Measurements from ENCODE around the gene TRPM2.
"Not testable (repeated sequence)": the region's sequence is repeated elsewhere in the genome, so short reads cannot be mapped to it uniquely, and the experiment has no call there.

TRPM2 gene

DNA sequence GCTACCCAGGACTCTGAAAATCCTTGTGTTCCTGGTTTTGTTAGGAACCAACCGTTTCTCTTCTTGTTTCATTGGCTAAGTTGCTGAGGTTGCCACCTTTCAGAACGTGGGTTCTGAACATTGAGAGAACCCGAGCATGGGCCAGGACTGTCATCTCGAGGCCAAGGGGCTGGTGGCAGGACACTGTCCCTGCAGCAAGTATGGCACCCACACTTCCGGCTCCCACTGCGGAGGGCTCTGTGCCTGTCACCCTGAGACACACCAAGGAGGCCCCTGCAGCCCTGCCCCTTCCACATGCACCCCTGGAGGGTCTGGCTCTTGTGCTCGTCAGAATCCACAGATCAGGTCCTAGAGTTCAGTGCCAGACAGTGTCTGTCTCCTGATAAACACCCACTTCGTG, 62.8 kb downstream of the TRPM2 start:
- DNase-seq: no peak

DNA sequence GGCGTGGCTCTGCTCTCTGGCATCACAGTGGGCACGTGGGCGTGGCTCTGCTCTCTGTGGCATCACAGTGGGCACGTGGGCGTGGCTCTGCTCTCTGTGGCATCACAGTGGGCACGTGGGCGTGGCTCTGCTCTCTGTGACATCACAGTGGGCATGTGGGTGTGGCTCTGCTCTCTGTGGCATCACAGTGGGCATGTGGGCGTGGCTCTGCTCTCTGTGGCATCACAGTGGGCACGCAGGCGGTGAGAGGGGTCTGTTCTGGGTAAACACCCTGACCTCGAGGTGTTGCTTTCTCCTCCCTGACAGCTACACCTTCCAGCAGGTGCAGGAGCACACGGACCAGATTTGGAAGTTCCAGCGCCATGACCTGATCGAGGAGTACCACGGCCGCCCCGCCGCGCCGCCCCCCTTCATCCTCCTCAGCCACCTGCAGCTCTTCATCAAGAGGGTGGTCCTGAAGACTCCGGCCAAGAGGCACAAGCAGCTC, 64.2 kb downstream of the TRPM2 start:
- not testable (repeated sequence) for DNase-seq

DNA sequence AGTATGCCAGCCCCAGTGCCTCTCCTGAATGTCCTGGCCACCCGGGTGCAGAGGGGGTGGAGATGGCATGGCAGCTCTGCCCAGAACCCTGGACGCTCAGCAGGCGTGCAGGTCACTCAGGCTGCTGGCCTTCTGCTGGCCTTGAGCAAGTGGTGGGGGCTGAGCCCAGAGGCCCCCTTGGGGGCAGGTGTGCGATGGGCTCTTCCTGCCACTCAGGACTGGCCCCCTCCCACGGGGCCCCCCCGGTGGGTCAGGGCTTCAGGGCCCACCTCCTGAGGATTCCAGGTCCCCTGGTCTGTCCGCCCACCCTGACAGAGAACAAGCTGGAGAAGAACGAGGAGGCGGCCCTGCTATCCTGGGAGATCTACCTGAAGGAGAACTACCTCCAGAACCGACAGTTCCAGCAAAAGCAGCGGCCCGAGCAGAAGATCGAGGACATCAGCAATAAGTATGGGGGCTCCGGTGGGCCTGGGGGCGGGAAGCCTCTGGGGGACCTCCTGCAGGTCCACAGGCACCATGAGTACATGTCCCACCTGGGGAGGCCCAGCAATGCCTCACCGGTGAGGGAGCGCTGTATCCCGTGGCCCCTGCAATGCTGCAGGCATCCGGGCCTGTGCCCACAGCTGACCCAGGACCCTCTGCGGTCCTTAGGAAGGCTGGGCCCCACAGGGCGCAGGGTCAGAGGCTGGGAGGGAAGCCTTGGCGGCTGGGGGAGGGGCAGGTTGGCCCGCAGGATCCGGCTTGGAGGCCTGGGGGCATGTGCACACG, 64.9 kb downstream of the TRPM2 start:
- DNase-seq: no peak

DNA sequence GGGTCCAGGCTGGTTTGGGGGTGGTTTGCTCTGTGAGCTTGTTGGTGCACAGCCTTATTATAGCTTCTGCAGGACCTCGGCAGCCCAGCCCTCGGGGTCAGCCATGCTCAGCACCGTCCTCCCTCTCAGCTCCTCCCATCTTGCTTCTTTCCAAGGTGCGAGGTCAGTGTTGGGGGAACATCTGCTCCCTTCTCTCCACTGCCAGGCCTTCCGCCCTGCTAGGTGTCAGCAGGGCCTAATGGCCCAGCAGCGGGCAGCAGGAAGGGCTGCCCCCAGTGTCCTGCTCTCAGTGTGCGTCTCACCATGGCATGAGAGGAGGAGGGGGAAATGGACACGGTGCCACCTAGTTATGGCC, 65.4 kb downstream of the TRPM2 start:
- no peak for DNase-seq

DNA sequence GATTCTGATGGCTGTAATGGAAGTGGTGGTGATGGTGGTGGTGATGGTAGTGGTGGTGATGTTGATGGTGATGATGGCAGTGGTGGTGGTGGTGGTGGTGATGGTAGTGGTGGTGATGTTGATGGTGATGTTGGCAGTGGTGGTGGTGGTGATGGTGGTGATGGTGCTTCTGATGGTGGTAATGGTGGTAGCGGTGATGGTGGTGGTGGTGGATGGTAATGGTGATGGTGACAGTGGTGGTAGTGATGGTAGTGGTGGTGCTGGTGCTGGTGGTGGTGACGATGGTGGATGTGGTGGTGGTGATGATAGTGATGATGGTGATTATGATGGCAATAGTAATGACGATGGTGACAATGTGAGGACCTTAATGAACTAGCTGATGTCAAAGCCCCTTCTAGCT, 66.3 kb downstream of the TRPM2 start:
- no peak for DNase-seq

DNA sequence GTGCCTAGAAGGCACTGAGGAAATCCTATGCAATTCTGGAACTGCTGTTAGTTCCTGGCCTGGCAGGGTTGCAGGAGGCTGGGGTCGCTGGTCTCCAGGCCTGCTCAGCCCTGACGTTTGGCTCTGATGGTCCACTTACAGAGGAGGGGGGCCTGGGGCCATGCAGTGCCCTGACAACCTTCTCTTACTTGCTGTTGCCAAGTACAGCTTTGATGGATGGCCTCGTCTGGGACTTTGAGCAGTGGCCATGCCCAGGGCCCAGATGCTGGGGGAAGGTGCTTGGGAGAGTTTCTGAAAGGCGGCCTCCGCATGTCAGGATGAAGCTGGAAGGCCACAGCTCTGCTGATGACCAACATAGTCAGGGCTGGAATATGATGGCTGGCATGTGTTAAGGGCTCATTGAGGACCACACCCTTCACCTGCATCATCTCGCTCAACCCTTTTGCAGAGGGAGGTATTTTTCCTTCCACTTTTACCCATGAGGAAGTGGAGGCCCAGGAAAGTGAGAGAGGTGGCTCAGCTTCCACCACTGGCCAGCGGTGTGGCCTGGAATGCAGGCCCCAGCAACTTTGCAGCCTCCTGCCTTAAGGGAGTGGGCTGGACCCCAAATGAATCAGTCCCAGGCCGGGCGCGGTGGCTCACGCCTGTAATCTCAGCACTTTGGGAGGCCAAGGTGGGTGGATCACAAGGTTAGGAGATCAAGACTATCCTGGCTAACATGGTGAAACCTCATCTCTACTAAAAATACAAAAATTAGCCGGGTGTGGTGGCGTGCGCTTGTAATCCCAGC, 67.2 kb downstream of the TRPM2 start:
- no peak for DNase-seq

DNA sequence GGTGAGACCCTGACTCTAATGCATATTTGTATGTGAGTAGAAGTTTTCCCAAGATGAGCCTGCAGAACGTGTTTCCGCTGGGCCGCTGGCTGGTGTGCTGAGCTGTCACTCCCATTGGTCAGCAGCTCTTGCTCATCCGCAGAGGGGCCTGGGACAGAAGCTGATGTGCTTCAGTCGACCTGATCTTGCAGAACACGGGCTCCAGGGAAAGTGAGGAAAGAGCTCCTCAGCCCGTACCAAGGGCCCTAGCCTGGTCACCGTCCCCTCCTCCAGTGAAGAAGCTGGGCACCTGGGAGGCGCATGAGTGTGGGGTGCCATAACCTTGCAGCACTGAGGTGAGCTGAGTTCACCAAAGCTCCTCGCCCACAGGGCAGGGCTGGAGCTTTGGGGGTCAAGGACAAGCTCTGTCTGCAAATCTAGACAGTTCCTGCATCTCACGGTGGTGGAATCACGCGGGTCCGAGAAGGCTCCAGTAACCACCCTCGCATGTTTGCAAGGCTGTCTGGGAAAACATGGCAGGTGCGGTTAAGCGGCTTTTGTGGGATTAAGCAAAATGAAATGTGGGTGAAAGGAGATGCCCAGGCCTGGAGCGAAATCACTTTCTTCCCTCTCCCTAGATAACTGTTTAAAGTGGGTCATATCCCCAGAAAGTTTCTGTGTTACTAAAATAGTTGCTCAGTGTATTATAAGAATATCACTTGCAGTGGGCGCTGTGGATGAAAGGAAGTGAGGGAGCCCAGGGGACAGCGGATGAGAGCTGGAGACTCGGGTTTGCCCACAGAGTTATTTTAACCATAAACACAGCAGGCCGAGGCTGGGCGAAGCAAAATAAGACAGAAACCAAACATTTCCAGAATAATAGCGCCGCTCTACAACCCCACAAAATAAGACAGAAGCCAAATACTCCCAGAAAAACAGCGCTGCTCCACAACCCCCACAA, 68.8 kb downstream of the TRPM2 start:
- DNase-seq: no peak

DNA sequence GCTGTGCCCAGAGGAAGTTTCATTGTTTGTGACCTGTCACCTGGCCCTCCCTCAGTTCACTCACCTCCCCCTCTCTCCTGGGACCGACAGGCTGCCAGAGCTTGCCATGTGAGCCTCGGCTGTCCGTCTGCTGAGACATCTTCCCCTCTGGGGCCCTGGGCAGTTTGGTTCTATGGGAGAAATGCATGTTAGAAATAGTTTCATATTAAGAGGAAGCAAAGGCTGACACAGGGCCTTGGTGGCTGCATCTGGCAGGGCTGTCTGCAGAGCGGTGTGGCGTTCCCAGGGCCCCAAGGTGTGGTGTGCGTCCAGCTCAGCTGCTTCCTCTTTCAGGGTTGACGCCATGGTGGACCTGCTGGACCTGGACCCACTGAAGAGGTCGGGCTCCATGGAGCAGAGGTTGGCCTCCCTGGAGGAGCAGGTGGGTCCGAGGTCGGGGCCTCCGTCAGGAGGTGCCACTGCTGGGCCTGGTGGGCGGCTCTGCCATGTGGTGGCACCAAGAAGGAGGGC, 69.9 kb downstream of the TRPM2 start:
- DNase-seq: no peak

DNA sequence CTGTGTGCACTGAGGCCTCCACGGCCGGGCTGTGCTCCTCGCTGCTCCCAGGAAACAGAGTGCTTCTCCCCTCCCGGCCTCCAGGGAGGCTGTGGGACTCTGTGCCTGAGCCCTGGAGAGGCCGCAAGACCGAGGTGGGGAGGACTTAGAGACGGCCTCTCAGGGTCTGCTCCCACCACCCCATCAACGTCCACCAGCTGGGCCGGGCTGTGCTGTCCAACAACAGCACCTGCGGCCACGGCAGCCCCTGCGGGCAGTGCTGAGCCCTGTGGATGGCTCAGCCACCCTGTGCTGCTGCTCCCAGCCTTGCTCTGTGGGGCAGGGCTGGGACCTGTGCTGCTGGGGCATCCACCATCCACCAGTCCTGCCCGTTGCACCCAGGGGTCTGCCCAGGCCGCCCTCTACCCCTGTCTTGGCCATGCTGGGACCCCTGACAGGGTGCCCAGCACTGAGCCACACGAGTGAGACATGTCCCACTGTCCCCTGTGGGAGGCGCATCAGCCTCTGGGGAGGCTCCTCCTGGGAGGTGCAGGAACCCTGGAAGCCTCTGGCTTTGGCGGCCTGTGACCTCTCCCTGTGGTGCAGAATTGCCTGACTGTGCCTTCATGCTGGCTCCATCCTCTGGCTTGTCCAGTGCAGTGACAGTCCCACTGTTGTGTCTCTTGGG, 70.7 kb downstream of the TRPM2 start:
- no peak for DNase-seq

DNA sequence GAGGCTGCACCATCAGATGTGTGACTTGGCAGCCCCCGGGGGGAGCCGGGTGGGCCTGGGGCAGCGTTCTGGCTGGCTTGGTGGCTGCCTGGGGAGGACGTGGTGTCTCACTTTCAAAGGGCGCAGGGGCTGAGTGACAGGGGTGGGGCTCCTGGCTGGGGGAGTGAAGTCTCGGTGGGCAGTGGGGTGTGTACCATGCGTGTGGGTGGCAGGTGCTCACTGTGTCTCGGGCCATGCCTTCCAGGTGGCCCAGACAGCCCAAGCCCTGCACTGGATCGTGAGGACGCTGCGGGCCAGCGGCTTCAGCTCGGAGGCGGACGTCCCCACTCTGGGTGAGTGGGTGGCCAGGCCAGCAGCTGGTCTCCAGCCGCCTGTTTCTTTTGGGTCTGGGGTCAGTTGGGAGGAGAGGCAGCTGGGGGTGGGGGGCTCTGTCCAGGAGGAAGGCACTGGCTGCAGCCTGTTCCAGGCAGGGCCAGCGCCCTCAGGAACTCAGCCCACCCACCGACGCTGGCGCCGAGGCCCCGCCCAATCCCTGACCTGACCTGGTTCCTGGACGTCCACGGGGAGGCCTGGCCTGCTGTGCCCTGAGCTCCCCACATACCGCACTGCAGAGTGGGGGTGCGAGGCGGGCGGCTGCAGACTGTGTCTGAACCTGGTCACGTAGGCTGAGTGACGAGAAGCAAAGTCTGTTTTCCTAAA, 71.3 kb downstream of the TRPM2 start:
- DNase-seq: no peak

DNA sequence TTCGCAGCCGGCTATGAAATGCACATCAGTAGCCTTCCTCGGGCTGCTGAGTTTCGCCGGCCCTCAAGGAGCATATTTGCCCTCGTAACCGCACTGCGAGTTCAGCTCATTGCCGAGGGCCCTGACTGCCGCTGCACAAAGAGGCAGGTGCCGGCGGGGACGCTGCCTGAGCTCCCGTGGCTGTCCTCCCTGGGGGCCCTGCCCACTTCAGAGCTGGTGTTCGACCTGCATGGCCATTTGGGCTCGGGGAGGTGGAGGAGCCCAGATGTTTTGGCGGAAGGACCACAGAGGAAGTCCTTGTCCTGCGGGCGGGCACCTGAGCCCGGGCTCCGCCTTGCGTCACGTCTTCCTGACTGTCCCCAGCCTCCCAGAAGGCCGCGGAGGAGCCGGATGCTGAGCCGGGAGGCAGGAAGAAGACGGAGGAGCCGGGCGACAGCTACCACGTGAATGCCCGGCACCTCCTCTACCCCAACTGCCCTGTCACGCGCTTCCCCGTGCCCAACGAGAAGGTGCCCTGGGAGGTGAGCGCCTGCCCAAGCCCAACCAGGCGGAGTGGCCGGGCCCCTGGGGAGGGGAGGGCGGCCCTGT, 72.0 kb downstream of the TRPM2 start:
- DNase-seq: no peak

DNA sequence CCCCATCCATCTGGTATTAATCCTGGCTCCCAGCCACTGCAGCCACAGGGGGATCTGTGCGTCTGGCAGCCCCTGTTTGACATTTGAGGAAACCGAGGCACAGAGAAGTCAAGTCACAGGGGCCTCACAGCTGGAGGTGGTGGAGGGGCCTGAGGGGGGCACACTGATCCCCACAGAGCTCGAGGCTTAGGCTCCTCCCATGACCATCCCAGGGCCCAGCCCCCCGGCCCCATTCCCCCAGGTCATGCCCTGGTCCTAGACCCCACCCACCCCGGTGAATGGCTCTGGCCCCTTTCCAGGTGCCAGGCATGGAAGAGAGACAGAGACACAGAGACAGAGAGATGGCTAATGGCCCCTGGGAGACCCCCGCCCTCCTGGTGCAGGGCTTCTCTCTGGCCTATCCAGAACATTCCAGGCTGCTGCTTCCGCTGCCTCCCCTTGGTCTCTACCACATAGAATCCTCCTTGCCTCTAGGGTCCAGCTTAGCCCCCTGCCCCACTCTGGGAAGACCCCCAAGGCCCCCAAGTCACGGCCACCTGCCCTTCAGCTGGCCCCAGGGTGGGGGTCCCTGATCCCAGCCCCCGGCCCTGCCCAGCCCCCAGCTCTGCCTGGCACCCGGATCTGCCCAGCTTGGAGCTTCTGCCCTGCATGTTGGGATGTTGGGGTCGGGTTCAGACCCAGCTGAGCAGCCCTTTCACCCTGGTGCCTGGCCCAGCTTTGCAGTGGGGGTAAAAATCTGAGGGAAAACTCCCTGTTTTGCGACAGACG, 72.7 kb downstream of the TRPM2 start:
- DNase-seq: no peak

DNA sequence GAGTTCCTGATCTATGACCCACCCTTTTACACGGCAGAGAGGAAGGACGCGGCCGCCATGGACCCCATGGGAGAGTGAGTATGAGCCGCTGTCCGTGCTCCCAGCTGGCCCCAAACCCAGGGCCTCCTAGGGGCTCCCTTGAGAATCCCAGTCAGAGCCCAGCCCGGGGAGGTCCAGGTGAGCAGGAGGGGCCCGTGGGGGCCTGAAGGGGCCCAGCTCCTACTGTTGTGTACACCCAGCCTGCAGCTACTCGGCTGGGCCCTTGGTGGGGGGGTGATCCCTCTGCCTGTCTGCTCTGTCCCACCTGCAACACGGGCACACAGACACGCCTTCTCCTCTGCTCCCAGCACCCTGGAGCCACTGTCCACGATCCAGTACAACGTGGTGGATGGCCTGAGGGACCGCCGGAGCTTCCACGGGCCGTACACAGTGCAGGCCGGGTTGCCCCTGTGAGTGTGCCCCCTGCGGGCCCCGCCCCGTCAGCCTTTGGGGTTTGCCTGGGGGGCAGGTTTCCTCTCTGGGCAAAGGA, 73.3 kb downstream of the TRPM2 start:
- no peak for DNase-seq

DNA sequence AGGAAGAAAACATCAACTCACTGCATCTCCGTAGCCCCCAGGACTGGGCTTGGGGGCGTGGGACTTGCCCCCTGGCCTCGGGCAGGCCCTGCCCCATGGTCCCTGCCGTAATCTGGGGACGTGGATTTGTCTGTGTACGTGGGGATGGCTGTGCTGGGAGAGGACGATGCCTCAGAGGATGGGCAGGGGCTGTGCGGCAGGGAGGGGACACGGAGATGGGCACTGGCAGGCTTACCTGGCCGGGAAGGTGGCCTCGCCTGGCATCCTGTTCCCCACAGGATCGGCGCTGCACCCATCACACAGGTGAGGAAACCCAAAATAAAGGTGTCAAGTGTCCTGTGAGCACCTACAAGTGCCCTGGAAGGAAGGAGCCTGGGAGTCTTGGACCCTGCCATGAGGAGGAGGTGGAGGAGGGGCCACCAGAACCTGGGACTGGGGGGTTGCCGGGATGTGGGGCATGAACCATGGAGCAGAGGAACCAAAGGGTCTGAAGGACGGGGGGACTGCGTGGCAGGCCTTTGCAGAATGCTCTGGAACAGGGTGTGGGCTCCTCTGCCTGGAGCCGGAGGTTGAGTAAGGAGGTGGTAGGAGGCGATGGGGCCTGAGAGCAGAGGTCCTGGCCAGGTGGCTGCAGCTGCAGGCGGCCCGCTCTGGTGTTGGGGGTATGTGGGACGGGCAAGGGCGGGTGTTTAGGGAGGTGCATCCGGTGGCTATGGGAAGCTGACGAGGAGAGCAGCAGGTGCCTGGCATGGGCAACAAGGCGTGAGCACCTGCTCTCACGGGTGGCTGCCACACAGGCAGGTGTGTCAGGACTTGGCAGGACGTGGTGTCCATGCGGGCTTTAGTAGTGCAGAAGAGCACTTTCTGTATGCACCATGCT, 74.1 kb downstream of the TRPM2 start:
- no peak for DNase-seq

DNA sequence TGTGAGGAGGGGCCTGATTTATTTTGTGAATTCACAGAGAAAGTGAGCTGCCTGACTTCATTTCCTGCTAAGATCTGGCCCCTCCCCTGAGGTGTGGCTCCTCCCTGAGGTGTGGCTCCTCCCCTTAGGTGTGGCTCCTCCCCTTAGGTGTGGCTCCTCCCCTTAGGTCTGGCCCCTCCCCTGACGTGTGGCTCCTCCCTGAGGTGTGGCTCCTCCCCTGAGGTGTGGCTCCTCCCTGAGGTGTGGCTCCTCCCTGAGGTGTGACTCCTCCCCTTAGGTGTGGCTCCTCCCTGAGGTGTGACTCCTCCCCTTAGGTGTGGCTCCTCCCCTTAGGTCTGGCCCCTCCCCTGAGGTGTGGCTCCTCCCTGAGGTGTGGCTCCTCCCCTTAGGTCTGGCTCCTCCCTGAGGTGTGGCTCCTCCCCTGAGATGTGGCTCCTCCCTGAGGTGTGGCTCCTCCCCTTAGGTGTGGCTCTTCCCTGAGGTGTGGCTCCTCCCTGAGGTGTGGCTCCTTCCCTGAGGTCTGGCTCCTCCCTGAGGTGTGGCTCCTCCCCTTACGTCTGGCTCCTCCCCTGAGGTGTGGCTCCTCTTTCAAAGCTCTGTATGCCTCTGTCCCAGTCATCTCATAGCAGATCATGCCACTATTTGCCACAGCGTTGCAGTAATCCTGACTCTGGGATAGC, 75.0 kb downstream of the TRPM2 start:
- DNase-seq: peak; percentile 39

DNA sequence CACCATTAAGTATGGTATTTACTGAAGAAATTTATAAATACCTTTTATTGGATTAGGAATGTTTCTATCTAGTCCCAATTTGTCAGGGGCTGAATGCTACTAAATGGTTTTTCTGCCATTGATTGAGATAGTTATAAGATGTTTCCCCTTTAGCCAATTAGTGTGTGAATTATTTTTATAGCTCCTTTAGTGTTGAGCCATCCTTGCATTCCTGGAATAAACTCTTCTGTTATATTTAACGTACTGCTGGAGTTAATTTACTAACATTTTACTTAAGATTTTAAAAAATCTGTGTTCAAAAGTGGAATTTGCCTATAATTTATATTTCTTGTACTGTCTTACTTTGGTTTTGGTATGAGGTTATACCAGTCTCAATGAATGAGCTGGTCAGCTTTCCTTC, 76.5 kb downstream of the TRPM2 start:
- DNase-seq: no peak

DNA sequence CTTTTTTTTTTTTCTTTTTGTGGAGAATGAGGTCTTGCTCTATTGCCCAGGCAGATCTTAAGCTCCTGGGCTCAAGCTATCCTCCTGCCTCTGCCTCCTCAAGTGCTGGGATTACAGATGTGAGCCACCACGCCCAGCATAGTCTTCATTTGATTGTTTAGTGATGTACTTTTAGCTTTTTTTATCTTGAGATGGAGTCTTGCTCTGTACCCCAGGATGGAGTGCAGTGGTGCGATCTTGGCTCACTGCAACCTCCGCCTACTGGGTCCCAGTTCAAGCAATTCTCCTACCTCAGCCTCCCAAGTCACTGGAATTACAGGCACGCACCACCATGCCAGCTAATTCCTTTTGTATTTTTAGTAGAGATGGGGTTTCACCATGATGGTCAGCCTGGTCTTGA, 77.9 kb downstream of the TRPM2 start:
- no peak for DNase-seq

Data from CD4-positive, alpha-beta T cell treated with Interferon gamma for 1 hour (primary cell).